ENCODE measurements around the gene PRSS36.

The PRSS36 gene

GRCh38 chr16:31094424-31095120 is 55.3 kb downstream of the PRSS36 start, which contains the start of gene VKORC1:
TSS of gene VKORC1 (minus strand) at chr16:31094797. CDS start at chr16:31094729, 68 bp downstream.
- peak; percentile 83 for DNase-seq

GRCh38 chr16:31094088-31094423 is 55.8 kb downstream of the PRSS36 start:
- no peak for DNase-seq

- DNase-seq: no peak
These were observed 56.6 kb downstream of the PRSS36 start for GRCh38 chr16:31093132-31093703.

GRCh38 chr16:31092330-31092729 is 57.5 kb downstream of the PRSS36 start:
- no peak for DNase-seq

GRCh38 chr16:31090540-31090939 is 59.3 kb downstream of the PRSS36 start:
- no peak for DNase-seq

- DNase-seq: no peak
These were observed 60.7 kb downstream of the PRSS36 start for GRCh38 chr16:31089199-31089598.
